Kidney epithelial cell (primary cell): ENCODE results near the gene PSMC3IP. TPM values are rescaled to one million over a fixed set of nuclear protein-coding genes. Genes with fewer than 3 reads are reported as not detected.
A peak's percentile ranks its signal among the peaks of the same experiment; 100 is the strongest.

ENCODE experiments used
- DNase-seq: peaks from one replicate; pipeline ENCODE4 v3.0.0-alpha.2; 2010; ENCODE audit warnings: low read depth
- H3K27me3 ChIP-seq: 2 replicates; pipeline ENCODE4 v1.6.0; 2011; ENCODE audit warnings: low read length; ENCODE audit not compliant: control insufficient read depth, insufficient read depth
- H3K36me3 ChIP-seq: 2 replicates; pipeline ENCODE4 v1.5.1; 2011; ENCODE audit warnings: low read length; ENCODE audit not compliant: control insufficient read depth, insufficient read depth
- H3K4me3 ChIP-seq: 2 replicates; pipeline ENCODE4 v1.5.1; 2011; ENCODE audit warnings: low read depth, mild to moderate bottlenecking, control low read depth, low read length
- total RNA-seq: library from RNA; depleted of rRNA; stranded (reverse); fragments of >200 nt; gene quantifications from 2 replicates; pipeline ENCODE4 v1.2.3, GENCODE V29; 2015
- TF ChIP-seq, protein P1 (sequence below): IDR thresholded peaks from 2 replicates; pipeline ENCODE4 v1.5.1; 2011; ENCODE audit warnings: mild to moderate bottlenecking, moderate library complexity, low read length, control low read depth, inconsistent platforms; ENCODE audit not compliant: insufficient read depth, poor library complexity, severe bottlenecking

Gene PSMC3IP
- total RNA-seq, 1 donor from 2014 or later, result 3.9 TPM

DNA sequence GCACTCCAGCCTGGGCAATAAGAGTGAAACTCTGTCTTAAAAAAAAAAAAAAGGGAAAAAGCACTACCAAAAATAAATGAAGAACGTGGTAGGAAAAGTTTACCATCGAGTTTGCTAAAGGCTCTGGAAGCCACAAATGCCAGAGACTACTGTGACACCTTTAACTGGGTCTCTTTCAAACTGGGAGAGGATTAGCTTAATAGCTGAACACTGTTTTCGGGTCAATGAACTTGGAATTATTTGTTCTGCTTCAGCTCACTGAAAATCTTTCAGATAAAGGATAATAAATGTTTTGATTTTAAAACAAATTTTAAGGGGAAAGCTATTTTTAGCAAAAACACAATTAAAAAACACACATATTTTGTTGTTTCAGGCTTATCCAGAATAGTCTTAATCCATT lies 30.2 kb upstream of the PSMC3IP start:
- no peak for DNase-seq
- TF ChIP-seq, protein P1, sequence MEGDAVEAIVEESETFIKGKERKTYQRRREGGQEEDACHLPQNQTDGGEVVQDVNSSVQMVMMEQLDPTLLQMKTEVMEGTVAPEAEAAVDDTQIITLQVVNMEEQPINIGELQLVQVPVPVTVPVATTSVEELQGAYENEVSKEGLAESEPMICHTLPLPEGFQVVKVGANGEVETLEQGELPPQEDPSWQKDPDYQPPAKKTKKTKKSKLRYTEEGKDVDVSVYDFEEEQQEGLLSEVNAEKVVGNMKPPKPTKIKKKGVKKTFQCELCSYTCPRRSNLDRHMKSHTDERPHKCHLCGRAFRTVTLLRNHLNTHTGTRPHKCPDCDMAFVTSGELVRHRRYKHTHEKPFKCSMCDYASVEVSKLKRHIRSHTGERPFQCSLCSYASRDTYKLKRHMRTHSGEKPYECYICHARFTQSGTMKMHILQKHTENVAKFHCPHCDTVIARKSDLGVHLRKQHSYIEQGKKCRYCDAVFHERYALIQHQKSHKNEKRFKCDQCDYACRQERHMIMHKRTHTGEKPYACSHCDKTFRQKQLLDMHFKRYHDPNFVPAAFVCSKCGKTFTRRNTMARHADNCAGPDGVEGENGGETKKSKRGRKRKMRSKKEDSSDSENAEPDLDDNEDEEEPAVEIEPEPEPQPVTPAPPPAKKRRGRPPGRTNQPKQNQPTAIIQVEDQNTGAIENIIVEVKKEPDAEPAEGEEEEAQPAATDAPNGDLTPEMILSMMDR, result no peak

DNA sequence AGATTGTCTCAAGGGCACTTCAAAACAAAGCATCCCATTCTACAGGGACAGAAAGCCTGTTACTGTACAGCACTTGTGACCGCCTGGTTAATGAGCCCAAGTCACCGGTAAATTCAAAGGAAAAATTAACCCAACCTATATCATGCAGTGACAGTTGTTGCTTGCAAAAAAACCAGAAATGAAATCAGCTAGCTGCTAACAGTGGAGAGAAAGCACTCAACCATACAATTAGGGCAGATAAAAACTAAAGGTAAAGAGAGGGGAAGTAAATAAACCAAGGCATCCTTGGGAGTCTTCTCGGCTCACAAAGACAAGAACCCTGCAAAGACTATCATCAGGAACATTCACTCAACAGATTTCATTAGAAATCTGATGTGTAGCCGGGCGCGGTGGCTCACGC lies 25.8 kb upstream of the PSMC3IP start:
- Histone ChIP-seq H3K36me3 (no peaks in the 10 kb centered on the region), H3K27me3 (no peaks in the 10 kb centered on the region), H3K4me3 (no peak overlapping the region)
- DNase-seq, result no peak
- TF ChIP-seq, protein P1, result no peak

More for the DNA sequence above, 30.2 kb upstream of the PSMC3IP start:
- H3K4me3 ChIP-seq, result peak overlapping the region; percentile 97
- H3K27me3 ChIP-seq, result no peaks in the 10 kb centered on the region
- peaks cover 2% of the 10 kb centered on the region for H3K36me3 ChIP-seq

DNA sequence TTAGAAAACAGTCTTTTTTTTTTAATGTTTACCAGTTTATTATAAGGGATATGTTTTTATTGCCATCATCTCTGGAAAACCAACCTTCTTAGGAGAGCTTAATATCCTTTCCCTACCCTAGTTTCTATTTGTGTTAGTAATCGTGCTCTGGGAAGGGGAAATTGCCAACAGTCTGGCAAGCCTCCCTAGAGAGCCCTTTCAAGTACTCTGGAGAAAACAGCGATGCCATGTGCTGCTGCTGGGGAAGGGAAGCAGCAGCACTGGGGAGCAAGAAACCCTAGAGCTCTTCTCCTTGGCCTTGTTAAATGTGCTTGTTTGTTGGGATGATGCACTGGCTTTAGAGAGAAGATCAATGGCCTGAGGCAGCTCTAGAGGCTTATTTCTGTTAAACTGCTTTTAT lies 21.4 kb upstream of the PSMC3IP start:
- TF ChIP-seq, protein P1, result no peak

DNA sequence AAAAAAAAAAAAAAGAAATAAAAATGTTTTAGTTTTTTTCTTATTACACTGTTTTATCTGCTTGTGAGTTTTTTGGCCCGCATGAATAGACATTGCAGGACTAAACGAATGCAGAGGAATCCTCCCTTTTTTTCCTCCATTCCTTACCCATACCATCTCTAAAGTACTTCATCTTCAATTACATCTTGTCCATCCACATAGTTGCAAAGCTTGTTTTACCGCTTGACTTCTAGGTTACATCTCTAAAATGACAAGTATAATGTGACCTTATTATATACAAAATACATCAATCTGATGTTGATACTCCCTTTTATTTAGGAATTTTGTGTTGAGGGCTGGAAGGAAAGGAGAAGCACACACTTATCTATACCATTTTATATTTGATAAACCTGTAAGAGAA lies 18.9 kb upstream of the PSMC3IP start:
- no peak overlapping the region for H3K4me3 ChIP-seq
- DNase-seq, result no peak
- TF ChIP-seq, protein P1, result no peak
- no peaks in the 10 kb centered on the region for H3K27me3 ChIP-seq
- H3K36me3 ChIP-seq, result no peaks in the 10 kb centered on the region

More for the DNA sequence above, 21.4 kb upstream of the PSMC3IP start:
- H3K27me3 ChIP-seq, result no peaks in the 10 kb centered on the region
- no peaks in the 10 kb centered on the region for H3K36me3 ChIP-seq
- no peak overlapping the region for H3K4me3 ChIP-seq
- DNase-seq, result no peak

DNA sequence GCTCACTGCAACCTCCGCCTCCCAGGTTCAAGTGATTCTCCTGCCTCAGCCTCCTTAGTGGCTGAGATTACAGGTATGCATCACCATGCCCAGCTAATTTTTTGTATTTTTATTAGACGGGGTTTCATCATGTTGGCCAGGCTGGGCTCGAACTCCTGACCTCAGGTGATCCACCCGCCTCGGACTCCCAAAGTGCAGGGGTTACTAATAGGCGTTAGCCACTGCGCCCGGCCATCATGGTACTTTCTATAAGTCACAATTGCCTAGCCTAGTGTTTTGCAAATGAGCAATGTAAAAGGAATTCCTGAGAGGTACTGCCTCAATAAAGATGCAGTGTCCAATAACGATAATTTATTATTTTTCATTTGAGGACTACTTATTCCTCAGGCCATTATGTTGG lies 13.9 kb upstream of the PSMC3IP start:
- no peak overlapping the region for H3K4me3 ChIP-seq
- DNase-seq, result no peak
- no peaks in the 10 kb centered on the region for H3K36me3 ChIP-seq
- TF ChIP-seq, protein P1, result no peak
- no peaks in the 10 kb centered on the region for H3K27me3 ChIP-seq

DNA sequence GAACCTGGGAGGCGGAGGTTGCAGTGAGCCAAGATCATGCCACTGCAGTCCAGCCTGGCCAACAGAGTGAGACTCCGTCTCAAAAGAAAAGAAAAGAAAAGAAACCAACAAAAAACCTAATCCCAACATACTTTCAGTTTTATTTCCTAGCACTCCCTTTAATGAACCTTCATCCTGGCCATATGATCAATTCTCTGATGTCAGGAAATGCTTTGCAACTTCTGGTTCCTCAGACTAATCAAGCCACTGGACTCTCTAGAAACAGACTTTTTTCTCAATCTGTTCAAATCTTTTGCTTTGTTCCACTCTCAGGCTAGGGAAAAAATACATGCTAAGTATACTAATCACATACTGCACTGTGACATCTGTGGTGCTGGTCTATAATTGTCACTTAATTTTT lies 13.4 kb upstream of the PSMC3IP start:
- TF ChIP-seq, protein P1, result no peak
- Histone ChIP-seq H3K27me3 (no peaks in the 10 kb centered on the region), H3K36me3 (no peaks in the 10 kb centered on the region), H3K4me3 (no peak overlapping the region)
- DNase-seq, result no peak
